HG03045 (cell line): ENCODE measurements around the gene KIRREL3.

Experiments
- ATAC-seq: cut with Tn5 transposase; IDR thresholded peaks from one replicate; pipeline ENCODE4 v1.9.1; 2021; ENCODE audit warnings: mild to moderate bottlenecking, moderate library complexity; ENCODE audit not compliant: unreplicated experiment

KIRREL3 gene

GRCh38 chr11:126834573-126834972 lies 166.0 kb downstream of the KIRREL3 start:
- ATAC-seq = no peak

GRCh38 chr11:126834149-126834548 lies 166.4 kb downstream of the KIRREL3 start:
- ATAC-seq = no peak

GRCh38 chr11:126833065-126833464 lies 167.5 kb downstream of the KIRREL3 start:
- ATAC-seq = no peak

- ATAC-seq = no peak
Measured at GRCh38 chr11:126832387-126832786, 168.2 kb downstream of the KIRREL3 start.

GRCh38 chr11:126830216-126830806 lies 170.3 kb downstream of the KIRREL3 start:
- no peak for ATAC-seq

- no peak for ATAC-seq
Measured at GRCh38 chr11:126829716-126830115, 170.9 kb downstream of the KIRREL3 start.

GRCh38 chr11:126824035-126824607 lies 176.4 kb downstream of the KIRREL3 start:
- ATAC-seq = no peak

GRCh38 chr11:126823274-126823673 lies 177.3 kb downstream of the KIRREL3 start:
- no peak for ATAC-seq

- ATAC-seq = no peak
Measured at GRCh38 chr11:126821827-126822226, 178.7 kb downstream of the KIRREL3 start.

GRCh38 chr11:126819194-126819593 lies 181.4 kb downstream of the KIRREL3 start:
- ATAC-seq = no peak

GRCh38 chr11:126817523-126818450 lies 182.8 kb downstream of the KIRREL3 start:
- ATAC-seq = no peak

- no peak for ATAC-seq
Measured at GRCh38 chr11:126817096-126817495, 183.5 kb downstream of the KIRREL3 start.

GRCh38 chr11:126816645-126817044 lies 183.9 kb downstream of the KIRREL3 start:
- no peak for ATAC-seq

GRCh38 chr11:126815111-126815510 lies 185.5 kb downstream of the KIRREL3 start:
- ATAC-seq = no peak

- ATAC-seq = no peak
Measured at GRCh38 chr11:126810776-126811175, 189.8 kb downstream of the KIRREL3 start.

GRCh38 chr11:126809514-126810289 lies 190.9 kb downstream of the KIRREL3 start:
- no peak for ATAC-seq

- no peak for ATAC-seq
Measured at GRCh38 chr11:126808836-126809235, 191.7 kb downstream of the KIRREL3 start.

GRCh38 chr11:126808296-126808695 lies 192.3 kb downstream of the KIRREL3 start:
- ATAC-seq = no peak

GRCh38 chr11:126805870-126806269 lies 194.7 kb downstream of the KIRREL3 start:
- no peak for ATAC-seq

GRCh38 chr11:126804363-126804762 lies 196.2 kb downstream of the KIRREL3 start:
- ATAC-seq = no peak

- ATAC-seq = no peak
Measured at GRCh38 chr11:126800009-126800408, 200.6 kb downstream of the KIRREL3 start.
